WI38 (cell line): ENCODE results near the gene FMNL1.

Experiments
- H3K4me3 ChIP-seq: 2 replicates; pipeline ENCODE4 v1.5.1; 2011; ENCODE audit warnings: low read depth, mild to moderate bottlenecking, control low read depth, low read length
- CTCF ChIP-seq: IDR thresholded peaks from 2 replicates; pipeline ENCODE4 v1.5.1; 2012; ENCODE audit warnings: low read depth, mild to moderate bottlenecking, control low read depth, low read length

The FMNL1 gene

GRCh38 chr17:45256114-45256966 lies 34.7 kb downstream of the FMNL1 start:
- H3K4me3 ChIP-seq, result no peak overlapping the region
- no peak for TF ChIP-seq CTCF

GRCh38 chr17:45257115-45257514 lies 35.4 kb downstream of the FMNL1 start:
- no peak for TF ChIP-seq CTCF
- no peak overlapping the region for H3K4me3 ChIP-seq

GRCh38 chr17:45258981-45259380 lies 37.3 kb downstream of the FMNL1 start:
- TF ChIP-seq CTCF, result no peak
- H3K4me3 ChIP-seq, result no peak overlapping the region

- H3K4me3 ChIP-seq, result no peak overlapping the region
- TF ChIP-seq CTCF, result no peak
These were observed 38.6 kb downstream of the FMNL1 start for GRCh38 chr17:45260204-45260783.

GRCh38 chr17:45261577-45262515 lies 40.2 kb downstream of the FMNL1 start, which contains the start of gene SPATA32:
TSS of gene SPATA32 (minus strand) at chr17:45262094. CDS start at chr17:45262016, 78 bp downstream.
- peak within 1 kb of the TSS; percentile 51 for H3K4me3 ChIP-seq
- TF ChIP-seq CTCF, result no peak

- no peak for TF ChIP-seq CTCF
- no peak overlapping the region for H3K4me3 ChIP-seq
These were observed 41.1 kb downstream of the FMNL1 start for GRCh38 chr17:45262516-45263476.
